NCI-H2107 treated with DMSO at 0.1 percent for 48 hours (cell line): ENCODE measurements around the gene PDK1.
"Not testable (repeated sequence)": the region's sequence is repeated elsewhere in the genome, so short reads cannot be mapped to it uniquely, and the experiment has no call there.

Experiments
- DNase-seq: peaks from one replicate; lab custom pipeline; 2025; ENCODE audit not compliant: unreplicated experiment; lab: John Stamatoyannopoulos, UW

The PDK1 gene

GRCh38 chr2:172552547-172553291 is 3.2 kb upstream of the PDK1 start:
- DNase-seq: no peak

GRCh38 chr2:172554352-172555271 is 1.3 kb upstream of the PDK1 start:
- DNase-seq: no peak

- DNase-seq: no peak
Measured at GRCh38 chr2:172555272-172555521, 693 bp upstream of the PDK1 start.

- no peak for DNase-seq
Measured at GRCh38 chr2:172556284-172557033, 569 bp downstream of the PDK1 start.

- no peak for DNase-seq
Measured at GRCh38 chr2:172558372-172558771, 2.5 kb downstream of the PDK1 start.

GRCh38 chr2:172560721-172561120 is 4.8 kb downstream of the PDK1 start:
- no peak for DNase-seq

GRCh38 chr2:172561270-172561669 is 5.4 kb downstream of the PDK1 start:
- no peak for DNase-seq

- DNase-seq: no peak
Measured at GRCh38 chr2:172562298-172562697, 6.4 kb downstream of the PDK1 start.

- DNase-seq: no peak
Measured at GRCh38 chr2:172564376-172564775, 8.5 kb downstream of the PDK1 start.

- DNase-seq: no peak
Measured at GRCh38 chr2:172571245-172571644, 15.4 kb downstream of the PDK1 start.

GRCh38 chr2:172572981-172573380 is 17.1 kb downstream of the PDK1 start:
- no peak for DNase-seq

GRCh38 chr2:172574965-172575364 is 19.1 kb downstream of the PDK1 start:
- no peak for DNase-seq

- DNase-seq: no peak
Measured at GRCh38 chr2:172578054-172578453, 22.2 kb downstream of the PDK1 start.

- DNase-seq: no peak
Measured at GRCh38 chr2:172578860-172579512, 23.1 kb downstream of the PDK1 start.

GRCh38 chr2:172580544-172580943 is 24.7 kb downstream of the PDK1 start:
- DNase-seq: no peak

GRCh38 chr2:172582656-172583055 is 26.8 kb downstream of the PDK1 start:
- DNase-seq: no peak

GRCh38 chr2:172586245-172586891 is 30.5 kb downstream of the PDK1 start:
- no peak for DNase-seq

GRCh38 chr2:172587231-172587630 is 31.3 kb downstream of the PDK1 start:
- not testable (repeated sequence) for DNase-seq

GRCh38 chr2:172588931-172589330 is 33.0 kb downstream of the PDK1 start:
- DNase-seq: no peak

GRCh38 chr2:172591386-172591785 is 35.5 kb downstream of the PDK1 start:
- DNase-seq: not testable (repeated sequence)

GRCh38 chr2:172592190-172592589 is 36.3 kb downstream of the PDK1 start:
- DNase-seq: not testable (repeated sequence)
